H9 (cell line): ENCODE measurements around the gene CDK16. TPM values are rescaled to one million over a fixed set of nuclear protein-coding genes. Genes with fewer than 3 reads are reported as not detected.

Experiments used
- DNase-seq: peaks from one replicate; pipeline ENCODE4 v3.0.0-alpha.2; 2017
- H2AFZ ChIP-seq: one replicate; pipeline ENCODE4 v1.6.1; 2013; ENCODE audit warnings: mild to moderate bottlenecking, low read length, control low read depth, moderate library complexity
- H2AK5ac ChIP-seq: 2 replicates; pipeline ENCODE4 v1.6.1; 2013; ENCODE audit warnings: low read length, control low read depth, mixed read lengths; ENCODE audit not compliant: insufficient read length
- H2BK120ac ChIP-seq: one replicate; pipeline ENCODE4 v1.6.1; 2013; ENCODE audit warnings: low read depth, mild to moderate bottlenecking, low read length, control low read depth, inconsistent platforms; ENCODE audit not compliant: poor library complexity, severe bottlenecking
- H2BK12ac ChIP-seq: 2 replicates; pipeline ENCODE4 v1.6.1; 2013; ENCODE audit warnings: low read length, control low read depth, mixed read lengths, low read depth; ENCODE audit not compliant: insufficient read length
- H2BK15ac ChIP-seq: 2 replicates; pipeline ENCODE4 v1.6.1; 2013; ENCODE audit warnings: low read depth, low read length, control low read depth
- H2BK20ac ChIP-seq: one replicate; pipeline ENCODE4 v1.6.1; 2013; ENCODE audit warnings: low read depth, mild to moderate bottlenecking, low read length, control low read depth, inconsistent platforms; ENCODE audit not compliant: poor library complexity, severe bottlenecking
- H2BK5ac ChIP-seq: 2 replicates; pipeline ENCODE4 v1.6.1; 2013; ENCODE audit warnings: low read length, control low read depth, mixed read lengths; ENCODE audit not compliant: insufficient read length
- H3K14ac ChIP-seq: 2 replicates; pipeline ENCODE4 v1.6.1; 2013; ENCODE audit warnings: low read length, control low read depth; ENCODE audit not compliant: insufficient read depth
- H3K18ac ChIP-seq: 2 replicates; pipeline ENCODE4 v1.6.1; 2013; ENCODE audit warnings: low read depth, mild to moderate bottlenecking, mixed read lengths, low read length, control low read depth; ENCODE audit not compliant: insufficient read length
- H3K23ac ChIP-seq: 2 replicates; pipeline ENCODE4 v1.6.1; 2013; ENCODE audit warnings: low read length, control low read depth, mixed read lengths, low read depth; ENCODE audit not compliant: insufficient read length
- H3K23me2 ChIP-seq: 2 replicates; pipeline ENCODE4 v1.6.1; 2013; ENCODE audit warnings: low read depth, mild to moderate bottlenecking, mixed read lengths, low read length, control low read depth; ENCODE audit not compliant: insufficient read length, poor library complexity, severe bottlenecking
- H3K27ac ChIP-seq: 2 replicates; pipeline ENCODE4 v1.5.1; 2013; ENCODE audit warnings: low read length, control low read depth, mixed read lengths, low read depth; ENCODE audit not compliant: insufficient read length
- H3K27me3 ChIP-seq: 2 replicates; pipeline ENCODE4 v1.6.1; 2013; ENCODE audit warnings: low read length, control low read depth, inconsistent platforms; ENCODE audit not compliant: insufficient read depth
- H3K4ac ChIP-seq: 2 replicates; pipeline ENCODE4 v1.6.1; 2013; ENCODE audit warnings: low read depth, mild to moderate bottlenecking, control low read depth, inconsistent platforms, low read length, moderate library complexity
- H3K4me1 ChIP-seq: 2 replicates; pipeline ENCODE4 v1.6.1; 2013; ENCODE audit warnings: low read length, control low read depth, inconsistent platforms; ENCODE audit not compliant: insufficient read depth
- H3K4me2 ChIP-seq: 2 replicates; pipeline ENCODE4 v1.6.1; 2013; ENCODE audit warnings: low read length, control low read depth, mixed read lengths; ENCODE audit not compliant: insufficient read length, insufficient read depth
- H3K56ac ChIP-seq: 2 replicates; pipeline ENCODE4 v1.6.1; 2013; ENCODE audit warnings: low read depth, mild to moderate bottlenecking, mixed read lengths, low read length, control low read depth; ENCODE audit not compliant: insufficient read length
- H3K79me1 ChIP-seq: 2 replicates; pipeline ENCODE4 v1.6.1; 2013; ENCODE audit warnings: low read depth, mild to moderate bottlenecking, moderate library complexity, low read length, control low read depth, inconsistent platforms; ENCODE audit not compliant: insufficient read depth, poor library complexity, severe bottlenecking
- H3K79me2 ChIP-seq: 2 replicates; pipeline ENCODE4 v1.6.1; 2013; ENCODE audit warnings: low read length, control low read depth, inconsistent platforms; ENCODE audit not compliant: insufficient read depth
- H3K9ac ChIP-seq: 2 replicates; pipeline ENCODE4 v1.6.1; 2013; ENCODE audit warnings: low read length, control low read depth, mixed read lengths; ENCODE audit not compliant: insufficient read length; ENCODE audit errors: extremely low read depth
- H3K9me3 ChIP-seq: one replicate; pipeline ENCODE4 v1.6.1; 2013; ENCODE audit warnings: low read depth, low read length, inconsistent platforms; ENCODE audit not compliant: control insufficient read depth
- H3T11ph ChIP-seq: one replicate; pipeline ENCODE4 v1.6.1; 2013; ENCODE audit warnings: mild to moderate bottlenecking, low read length, control low read depth, inconsistent platforms
- H4K20me1 ChIP-seq: one replicate; pipeline ENCODE4 v1.6.1; 2013; ENCODE audit not compliant: control insufficient read depth, insufficient read length, insufficient read depth
- H4K5ac ChIP-seq: 2 replicates; pipeline ENCODE4 v1.6.1; 2013; ENCODE audit warnings: low read depth, mild to moderate bottlenecking, mixed read lengths, low read length, control low read depth; ENCODE audit not compliant: insufficient read length
- H4K8ac ChIP-seq: replicated peaks from 2 replicates; pipeline ENCODE4 v1.6.1; 2013; ENCODE audit warnings: low read length, control low read depth, mixed read lengths, low read depth; ENCODE audit not compliant: insufficient read length
- H4K91ac ChIP-seq: 2 replicates; pipeline ENCODE4 v1.6.1; 2013; ENCODE audit warnings: low read depth, mild to moderate bottlenecking, moderate library complexity, mixed read lengths, low read length, control low read depth; ENCODE audit not compliant: insufficient read length
- H3K27ac Mint-ChIP-seq, 3 experiments: 2 replicates in 2 of 3; 3 replicates in 1 of 3; pipeline ENCODE4 v1.8.0; 2020 to 2021; ENCODE audit warnings: mixed read lengths in 3 of 3, mild to moderate bottlenecking in 1 of 3, moderate library complexity in 1 of 3
- H3K27me3 Mint-ChIP-seq: 2 replicates; pipeline ENCODE4 v1.8.0; 2021; ENCODE audit warnings: low read depth, mild to moderate bottlenecking, moderate library complexity, mixed read lengths
- H3K36me3 Mint-ChIP-seq, 3 experiments: 2 replicates in 2 of 3; 3 replicates in 1 of 3; pipeline ENCODE4 v1.8.0; 2020 to 2021; ENCODE audit warnings: low read depth in 3 of 3, mixed read lengths in 3 of 3; ENCODE audit not compliant: insufficient read depth in 1 of 3
- H3K4me1 Mint-ChIP-seq, 2 experiments: 2 replicates each; pipeline ENCODE4 v1.8.0; 2020; ENCODE audit warnings: mixed read lengths in 2 of 2
- H3K4me3 Mint-ChIP-seq, 2 experiments: 2 replicates in 1 of 2; 3 replicates in 1 of 2; pipeline ENCODE4 v1.8.0; 2020 to 2021; ENCODE audit warnings: mild to moderate bottlenecking in 2 of 2, mixed read lengths in 2 of 2, moderate library complexity in 1 of 2
- H3K9me3 Mint-ChIP-seq, 2 experiments: 2 replicates in 1 of 2; 3 replicates in 1 of 2; pipeline ENCODE4 v1.8.0; 2020; ENCODE audit warnings: mild to moderate bottlenecking in 2 of 2, mixed read lengths in 2 of 2, moderate library complexity in 1 of 2
- CTCF ChIP-seq: fragments of 200-600 bp; sonication (generic); conservative IDR thresholded peaks from 3 replicates; pipeline ENCODE4 v1.8.0; 2021; ENCODE audit warnings: antibody characterized with exemption, mild to moderate bottlenecking
- WGBS: extraction: QIAGEN DNeasy Blood & Tissue Kit; methylation state at CpG from one replicate; pipeline ENCODE4 v1.1.7; 2013; ENCODE audit warnings: missing lambda C conversion rate, low lambda C conversion rate, mixed read lengths; ENCODE audit not compliant: insufficient read length; ENCODE audit errors: extremely low coverage; 5-methylcytosine and 5-hydroxymethylcytosine counted together
- total RNA-seq: library from RNA; stranded (reverse); gene quantifications from 2 replicates; pipeline ENCODE4 v1.2.1, GENCODE V29; 2021

CDK16 gene
- total RNA-seq, 1 experiment from 2014 or later, result 226 TPM

DNA sequence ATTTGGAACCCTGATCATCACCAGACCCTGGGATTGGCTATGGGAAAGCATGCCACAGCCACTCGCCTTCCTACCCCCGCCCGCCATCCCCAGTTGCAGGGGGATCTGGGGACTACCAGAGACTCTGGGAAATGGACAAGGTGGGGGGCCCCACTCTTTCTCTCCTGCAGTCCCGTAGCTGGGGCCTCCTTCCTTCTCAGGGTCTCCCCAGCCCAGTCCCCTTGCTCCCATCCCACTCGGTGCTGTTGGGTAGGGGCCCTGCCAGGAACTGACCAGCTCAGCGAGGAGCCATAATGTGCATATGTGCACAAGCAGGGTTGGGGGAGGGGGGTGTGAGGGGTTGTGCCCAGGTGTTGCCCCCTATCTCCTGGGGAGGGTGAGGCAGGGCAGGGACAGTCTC lies 10.9 kb downstream of the CDK16 start:
- Histone ChIP-seq H2AFZ (no peak overlapping the region), H2AK5ac (no peak overlapping the region), H3T11ph (no peak overlapping the region), H2BK120ac (no peak overlapping the region), H2BK12ac (no peak overlapping the region), H3K23ac (no peak overlapping the region), H4K8ac (no peak overlapping the region), H3K79me2 (peaks cover 3% of the 10 kb centered on the region; the same call in 1 of the 2 replicates), H3K9me3 (no peaks in the 10 kb centered on the region), H4K5ac (no peak overlapping the region), H3K56ac (no peak overlapping the region), H2BK5ac (no peak overlapping the region), H3K27ac (no peak overlapping the region), H3K23me2 (peaks cover 5% of the 10 kb centered on the region), H3K18ac (no peak overlapping the region), H4K20me1 (peaks cover 2% of the 10 kb centered on the region), H3K4ac (no peak overlapping the region), H3K9ac (no peak overlapping the region), H2BK20ac (no peak overlapping the region), H3K4me1 (0 out of 2 replicates have a peak, but pooled peaks cover 2% of the 10 kb centered on the region), H4K91ac (no peak overlapping the region), H2BK15ac (no peak overlapping the region), H3K4me2 (no peak overlapping the region), H3K14ac (no peak overlapping the region), H3K27me3 (no peaks in the 10 kb centered on the region), H3K79me1 (no peaks in the 10 kb centered on the region)
- Mint-ChIP-seq H3K4me3 (no peak overlapping the region), H3K36me3 (peaks cover 41 to 56% (median 50%) of the 10 kb centered on the region in 3 experiments), H3K4me1 (peaks cover 0 to 9% of the 10 kb centered on the region in 2 experiments; a peak in 3 of 4 replicates), H3K9me3 (no peaks in the 10 kb centered on the region; a peak in 1 of 5 replicates), H3K27me3 (peaks cover 2% of the 10 kb centered on the region; the same call in 1 of the 2 replicates), H3K27ac (0 out of 7 replicates have a peak overlapping the region, but pooled peaks of 1 of the 3 experiments have one; percentile 55)
- DNase-seq, result no peak
- no CpG with 5 or more reads among the region's 6 CpGs for WGBS
- TF ChIP-seq CTCF, result no peak
